Naive B cell (primary cell): ENCODE measurements around the gene FGD4. TPM values are rescaled to one million over a fixed set of nuclear protein-coding genes. Genes with fewer than 3 reads are reported as not detected.

Experiments
- ATAC-seq, 2 donors: fragments of 150-1000 bp; cut with Tn5 transposase; 2 replicates each; pipeline ENCODE4 v1.10.0; 2021; ENCODE audit warnings: low read depth in 2 of 2, mild to moderate bottlenecking in 2 of 2, moderate library complexity in 2 of 2
- DNase-seq: peaks from one replicate; pipeline ENCODE4 v3.0.0; 2022
- H3K27ac Mint-ChIP-seq, 6 donors: one replicate each; pipeline ENCODE4 v1.8.0; 2020 to 2022; ENCODE audit warnings: mild to moderate bottlenecking in 6 of 6, mixed read lengths in 6 of 6, moderate library complexity in 5 of 6, inconsistent platforms in 2 of 6
- H3K27me3 Mint-ChIP-seq, 3 donors: one replicate each; pipeline ENCODE4 v1.8.0; 2021 to 2022; ENCODE audit warnings: mixed read lengths in 3 of 3, mild to moderate bottlenecking in 1 of 3
- H3K36me3 Mint-ChIP-seq, 2 donors: one replicate each; pipeline ENCODE4 v1.8.0; 2020 to 2022; ENCODE audit warnings: mixed read lengths in 2 of 2, inconsistent platforms in 1 of 2, mild to moderate bottlenecking in 1 of 2
- H3K4me1 Mint-ChIP-seq, 3 donors: one replicate each; pipeline ENCODE4 v1.8.0; 2020 to 2022; ENCODE audit warnings: mixed read lengths in 3 of 3, inconsistent platforms in 1 of 3, mild to moderate bottlenecking in 1 of 3, moderate library complexity in 1 of 3
- H3K4me3 Mint-ChIP-seq, 8 donors: one replicate each; pipeline ENCODE4 v1.8.0; 2020 to 2022; ENCODE audit warnings: mild to moderate bottlenecking in 8 of 8, mixed read lengths in 8 of 8, moderate library complexity in 8 of 8, inconsistent platforms in 2 of 8
- H3K9me3 Mint-ChIP-seq, 7 donors: one replicate each; pipeline ENCODE4 v1.8.0; 2020 to 2022; ENCODE audit warnings: mixed read lengths in 7 of 7, mild to moderate bottlenecking in 5 of 7, inconsistent platforms in 2 of 7, moderate library complexity in 1 of 7
- polyA plus RNA-seq, 6 donors: library from polyadenylated mRNA; unstranded; fragments of 300-500 nt; fragmentation: Illumina TruSeq; gene quantifications; one replicate each; pipeline ENCODE4 v1.2.3, GENCODE V29; 2021; ENCODE audit warnings: low read depth in 6 of 6

The FGD4 gene
- polyA plus RNA-seq, 6 donors from 2014 or later: 1.4 to 5.2 (median 1.9) TPM; not detected in 1

DNA sequence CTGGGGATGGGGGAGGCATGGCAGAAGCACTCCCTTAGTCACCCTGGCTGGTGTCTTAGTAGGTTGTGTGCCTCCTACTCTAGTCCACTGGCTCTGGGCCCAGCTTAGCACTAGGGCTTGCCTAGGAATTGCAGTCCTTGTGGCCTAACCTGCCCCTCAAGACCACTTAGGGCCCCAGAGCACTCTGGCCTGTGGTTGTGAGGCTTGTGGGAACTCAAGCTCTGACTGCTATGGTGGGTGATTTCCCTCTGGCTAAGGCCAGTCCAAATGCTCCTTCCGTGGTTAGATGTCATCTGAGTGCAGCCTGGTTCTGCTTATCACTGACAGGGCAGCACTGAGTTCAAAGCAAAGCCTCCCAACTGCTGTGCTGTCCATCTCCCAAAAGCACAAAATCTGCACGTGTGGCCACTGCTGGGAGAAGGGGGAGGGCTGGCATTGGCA is 20.2 kb downstream of the FGD4 start:
- H3K27me3 Mint-ChIP-seq: peaks cover 0 to 9% (median 5%) of the 10 kb centered on the region in 3 donors
- no peak overlapping the region for H3K27ac Mint-ChIP-seq
- DNase-seq (no peak), ATAC-seq (no peak)
- no peak overlapping the region for H3K4me3 Mint-ChIP-seq
- peaks cover 0 to 5% (median under 1%) of the 10 kb centered on the region in 7 donors for H3K9me3 Mint-ChIP-seq
- no peaks in the 10 kb centered on the region for H3K4me1 Mint-ChIP-seq
- H3K36me3 Mint-ChIP-seq: no peaks in the 10 kb centered on the region

DNA sequence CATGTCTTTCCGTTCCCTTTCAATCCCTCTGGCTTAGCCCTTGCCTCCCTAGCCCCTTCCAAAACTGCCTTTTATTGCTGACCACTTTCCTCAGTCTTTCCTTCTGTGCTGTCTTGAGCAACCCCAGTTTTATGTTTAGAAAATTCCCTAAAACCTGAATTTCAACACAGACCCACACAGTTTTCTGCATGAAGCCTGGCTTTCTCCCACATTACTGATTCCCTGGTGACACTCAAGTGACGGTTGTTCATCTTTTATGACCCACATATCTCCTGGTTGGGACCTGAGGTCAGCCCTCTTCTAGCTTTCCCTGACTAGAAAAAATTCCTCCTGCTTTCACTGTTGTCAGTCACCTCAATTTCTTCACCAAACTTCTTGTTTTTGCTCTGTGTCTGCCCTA is 21.0 kb downstream of the FGD4 start:
- Mint-ChIP-seq H3K9me3 (peaks cover 0 to 8% (median 3%) of the 10 kb centered on the region in 7 donors), H3K4me1 (no peaks in the 10 kb centered on the region), H3K27me3 (peaks cover 0 to 7% (median 5%) of the 10 kb centered on the region in 3 donors), H3K36me3 (no peaks in the 10 kb centered on the region), H3K27ac (peak overlapping the region in 1 of 6 donors; percentile 1), H3K4me3 (peak overlapping the region in 1 of 8 donors; percentile 10)
- no peak for DNase-seq
- no peak for ATAC-seq

DNA sequence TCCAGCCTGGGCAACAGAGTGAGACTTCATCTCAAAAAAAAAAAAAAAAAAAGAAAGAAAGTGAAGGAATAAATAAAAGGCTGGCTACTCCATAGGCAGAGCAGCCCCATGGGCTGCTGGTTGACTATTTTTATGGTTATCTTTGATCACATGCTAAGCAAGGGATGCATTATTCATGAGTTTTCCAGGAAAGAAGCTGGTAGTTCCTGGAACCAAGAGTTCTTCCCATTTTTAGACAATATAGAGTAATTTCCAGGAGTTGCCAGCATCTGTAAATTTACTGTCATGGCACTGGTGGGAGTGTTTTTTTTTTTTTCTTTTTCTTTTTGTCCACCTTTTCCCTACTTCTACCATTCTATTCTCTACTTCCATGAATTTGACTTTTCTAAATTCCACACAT is 24.2 kb downstream of the FGD4 start:
- Mint-ChIP-seq H3K4me1 (no peaks in the 10 kb centered on the region), H3K4me3 (no peak overlapping the region), H3K27ac (no peak overlapping the region), H3K9me3 (peaks cover 10 to 34% (median 22%) of the 10 kb centered on the region in 7 donors), H3K36me3 (peaks cover 3 to 20% of the 10 kb centered on the region in 2 donors), H3K27me3 (peaks cover 5 to 24% (median 20%) of the 10 kb centered on the region in 3 donors)
- ATAC-seq (no peak), DNase-seq (no peak)

DNA sequence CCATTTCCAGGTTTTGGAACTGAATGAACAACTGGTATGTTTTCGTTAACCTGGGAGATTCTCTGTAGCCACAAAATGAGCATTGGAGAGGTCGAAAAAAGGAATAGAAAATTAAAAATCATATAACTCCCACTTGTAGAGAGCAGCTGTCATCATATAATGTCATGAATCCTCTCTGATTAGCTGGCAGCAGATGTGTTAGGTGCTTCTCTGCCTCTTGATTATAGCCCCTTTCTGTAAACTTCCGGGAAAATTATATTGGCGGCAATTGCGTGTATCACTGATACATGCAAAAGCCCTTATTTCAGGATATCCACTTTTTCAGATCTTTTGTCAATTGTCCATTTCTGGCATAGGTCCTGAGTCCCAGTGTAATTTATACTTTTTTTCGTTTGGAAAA is 31.7 kb downstream of the FGD4 start:
- H3K36me3 Mint-ChIP-seq: peaks cover 6 to 27% of the 10 kb centered on the region in 2 donors
- H3K27me3 Mint-ChIP-seq: peaks cover 7 to 28% (median 23%) of the 10 kb centered on the region in 3 donors
- no peak overlapping the region for H3K27ac Mint-ChIP-seq
- ATAC-seq (no peak), DNase-seq (no peak)
- no peaks in the 10 kb centered on the region for H3K4me1 Mint-ChIP-seq
- peaks cover 16 to 38% (median 25%) of the 10 kb centered on the region in 7 donors for H3K9me3 Mint-ChIP-seq
- H3K4me3 Mint-ChIP-seq: no peak overlapping the region

DNA sequence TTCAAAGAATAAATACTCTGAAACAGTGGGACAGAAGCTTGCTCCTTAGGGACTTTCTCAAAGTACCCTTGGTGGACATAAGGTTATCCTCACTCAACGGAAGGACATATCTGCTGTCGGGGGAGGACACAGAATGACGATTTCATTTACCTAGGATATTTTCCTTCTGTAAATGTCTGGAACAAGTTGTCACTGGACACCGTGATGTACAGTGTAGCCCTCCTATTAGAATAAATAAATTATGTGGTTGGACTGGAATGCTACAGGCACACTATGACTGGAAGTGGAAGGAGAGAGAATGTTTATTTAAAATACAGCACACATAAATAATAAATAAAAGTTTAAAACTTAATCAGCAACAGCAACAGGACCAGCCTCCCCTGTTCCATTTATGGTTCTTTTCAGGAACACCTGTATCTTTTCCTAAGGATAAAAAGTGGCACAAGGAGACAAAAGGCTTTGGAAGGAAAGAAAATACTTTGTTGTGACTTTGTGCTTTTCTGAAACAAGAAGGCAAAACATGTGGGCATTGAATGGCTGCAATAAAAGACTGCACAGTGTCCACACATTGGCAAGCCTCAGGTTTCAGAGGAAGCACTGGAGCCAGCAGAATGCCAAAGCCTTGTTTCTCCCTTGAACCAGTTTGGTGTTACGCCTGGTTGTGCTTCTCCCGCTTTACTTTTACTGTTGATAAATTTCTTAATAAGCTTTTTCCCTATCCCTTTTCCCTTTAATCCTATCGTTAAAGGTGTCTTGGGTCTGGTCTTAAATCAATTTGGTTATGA is 36.8 kb downstream of the FGD4 start:
- H3K27me3 Mint-ChIP-seq: peaks cover 0 to under 1% (median 0%) of the 10 kb centered on the region in 3 donors
- no peak for DNase-seq
- H3K36me3 Mint-ChIP-seq: no peaks in the 10 kb centered on the region
- no peak overlapping the region for H3K27ac Mint-ChIP-seq
- no peaks in the 10 kb centered on the region for H3K4me1 Mint-ChIP-seq
- no peak for ATAC-seq
- H3K9me3 Mint-ChIP-seq: no peaks in the 10 kb centered on the region
- no peak overlapping the region for H3K4me3 Mint-ChIP-seq

DNA sequence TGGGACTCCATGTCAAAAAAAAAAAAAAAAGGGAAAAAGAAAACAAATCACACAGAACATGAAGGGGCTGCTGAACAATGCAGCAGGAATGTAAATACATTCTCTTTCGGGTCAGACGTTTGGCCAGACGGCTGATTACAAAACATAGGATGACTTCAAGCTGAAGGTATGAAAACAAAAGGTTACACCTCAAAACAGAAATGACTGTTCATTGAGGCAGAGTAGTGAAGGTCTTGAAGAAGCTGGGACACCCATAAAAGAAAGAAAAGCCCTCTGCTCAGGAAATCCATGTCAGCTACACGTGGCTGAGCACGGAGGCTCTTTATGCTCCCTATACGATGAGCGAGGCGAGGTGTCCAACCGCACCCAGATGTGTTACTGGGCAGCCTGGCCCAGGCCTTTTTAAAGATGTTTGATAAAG is 37.7 kb downstream of the FGD4 start:
- H3K36me3 Mint-ChIP-seq: no peaks in the 10 kb centered on the region
- H3K4me3 Mint-ChIP-seq: no peak overlapping the region
- H3K9me3 Mint-ChIP-seq: no peaks in the 10 kb centered on the region
- DNase-seq (no peak), ATAC-seq (no peak)
- H3K27me3 Mint-ChIP-seq: no peaks in the 10 kb centered on the region
- H3K27ac Mint-ChIP-seq: no peak overlapping the region
- no peaks in the 10 kb centered on the region for H3K4me1 Mint-ChIP-seq

DNA sequence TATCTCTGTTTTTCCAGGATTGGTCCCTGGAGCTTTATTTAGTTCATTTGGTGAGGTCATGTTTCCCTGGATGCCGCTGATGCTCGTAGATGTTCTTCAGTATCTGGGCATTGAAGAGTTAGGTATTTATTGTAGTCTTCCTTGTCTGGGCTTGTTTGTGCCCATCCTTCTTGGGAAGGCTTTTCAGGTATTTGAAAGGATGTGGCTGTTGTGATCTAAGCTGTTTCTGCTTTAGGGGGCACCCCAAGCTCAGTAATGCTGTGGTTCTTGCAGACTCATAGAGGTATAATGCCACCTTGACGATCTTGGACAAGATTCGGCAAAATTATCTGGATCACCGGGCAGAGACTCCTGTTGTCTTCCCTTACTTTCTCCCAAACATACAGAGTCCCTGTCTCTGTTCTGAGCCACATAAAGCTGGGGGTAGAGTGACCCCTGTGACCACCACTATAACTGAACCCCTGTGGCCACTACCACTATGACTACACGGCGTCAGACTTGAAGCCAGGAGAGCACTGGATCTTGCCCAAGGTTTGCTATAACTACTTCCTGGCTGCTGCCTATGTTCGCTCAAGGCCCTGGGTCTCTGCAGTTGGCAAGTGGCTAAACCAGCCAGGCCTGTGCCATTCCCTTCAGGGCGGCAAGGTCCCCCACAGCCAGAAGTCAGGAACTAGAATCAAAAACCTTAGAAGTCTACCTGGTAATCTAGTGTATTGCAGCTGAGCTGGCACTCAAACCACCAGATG is 40.9 kb downstream of the FGD4 start:
- Mint-ChIP-seq H3K4me3 (peak overlapping the region in 1 of 8 donors; percentile 16), H3K27me3 (no peaks in the 10 kb centered on the region), H3K9me3 (no peaks in the 10 kb centered on the region), H3K27ac (no peak overlapping the region), H3K36me3 (no peaks in the 10 kb centered on the region), H3K4me1 (no peaks in the 10 kb centered on the region)
- ATAC-seq (no peak), DNase-seq (no peak)

DNA sequence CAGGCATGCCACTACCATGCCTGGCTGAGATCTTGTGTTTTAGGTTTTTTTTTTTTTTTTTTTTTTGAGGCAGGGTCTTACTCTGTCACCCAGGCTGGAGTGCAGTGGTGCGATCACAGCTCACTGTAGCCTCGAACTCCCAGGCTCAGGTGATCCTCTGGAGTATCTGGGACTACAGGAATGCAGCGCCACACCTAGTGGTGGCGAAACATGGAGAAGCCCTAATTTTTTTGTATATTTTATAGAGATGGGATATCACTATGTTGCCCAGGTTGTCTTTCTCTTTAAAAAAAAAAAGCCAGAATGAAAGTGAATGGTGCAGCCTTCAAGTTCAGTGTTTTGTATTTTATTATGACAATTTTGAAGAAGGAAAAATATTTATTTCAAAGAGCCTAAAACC is 44.1 kb downstream of the FGD4 start:
- DNase-seq (no peak), ATAC-seq (no peak)
- no peaks in the 10 kb centered on the region for H3K4me1 Mint-ChIP-seq
- no peaks in the 10 kb centered on the region for H3K27me3 Mint-ChIP-seq
- no peaks in the 10 kb centered on the region for H3K9me3 Mint-ChIP-seq
- no peaks in the 10 kb centered on the region for H3K36me3 Mint-ChIP-seq
- no peak overlapping the region for H3K4me3 Mint-ChIP-seq
- H3K27ac Mint-ChIP-seq: no peak overlapping the region

DNA sequence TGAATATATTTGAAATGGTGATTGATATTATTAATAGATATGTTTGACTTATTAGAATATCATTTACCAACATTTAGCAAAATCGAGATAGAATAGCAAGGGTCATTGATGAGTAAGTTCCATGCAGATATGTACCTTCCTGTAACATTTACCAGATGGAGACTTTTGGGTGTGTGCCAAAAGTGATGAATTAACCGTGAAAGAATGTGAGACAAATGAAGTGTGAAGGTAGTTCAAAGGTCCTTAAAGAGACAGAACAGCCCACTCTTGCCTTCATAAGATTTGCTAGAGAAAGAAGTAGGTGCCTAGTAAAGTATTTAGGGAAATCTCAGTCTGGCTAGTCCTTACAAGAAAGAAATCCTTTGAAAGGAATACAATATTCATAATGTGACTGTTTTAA is 45.5 kb downstream of the FGD4 start:
- ATAC-seq (no peak), DNase-seq (no peak)
- Mint-ChIP-seq H3K9me3 (no peaks in the 10 kb centered on the region), H3K27me3 (no peaks in the 10 kb centered on the region), H3K27ac (no peak overlapping the region), H3K4me1 (no peaks in the 10 kb centered on the region), H3K36me3 (no peaks in the 10 kb centered on the region), H3K4me3 (no peak overlapping the region)

DNA sequence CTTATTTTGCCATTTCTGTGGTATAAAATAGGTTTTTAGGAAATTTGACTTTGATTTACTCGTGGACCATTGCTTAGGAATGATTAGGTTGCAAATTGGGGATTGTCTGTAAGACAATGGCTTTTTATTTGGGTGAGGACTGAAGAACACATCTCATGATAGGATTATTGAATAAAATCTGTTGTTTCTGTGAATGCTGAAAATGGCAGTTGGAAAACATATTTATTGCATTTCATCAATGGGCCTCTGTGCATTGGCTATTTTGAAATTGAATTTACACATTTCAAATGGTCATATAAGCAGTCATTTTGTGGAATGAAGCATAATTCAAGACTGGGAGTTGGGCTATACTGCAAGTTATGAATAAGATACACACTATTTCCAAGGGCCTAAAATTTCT is 46.0 kb downstream of the FGD4 start:
- Mint-ChIP-seq H3K27ac (no peak overlapping the region), H3K9me3 (no peaks in the 10 kb centered on the region), H3K4me1 (no peaks in the 10 kb centered on the region), H3K27me3 (no peaks in the 10 kb centered on the region), H3K36me3 (no peaks in the 10 kb centered on the region), H3K4me3 (no peak overlapping the region)
- no peak for ATAC-seq
- DNase-seq: no peak

DNA sequence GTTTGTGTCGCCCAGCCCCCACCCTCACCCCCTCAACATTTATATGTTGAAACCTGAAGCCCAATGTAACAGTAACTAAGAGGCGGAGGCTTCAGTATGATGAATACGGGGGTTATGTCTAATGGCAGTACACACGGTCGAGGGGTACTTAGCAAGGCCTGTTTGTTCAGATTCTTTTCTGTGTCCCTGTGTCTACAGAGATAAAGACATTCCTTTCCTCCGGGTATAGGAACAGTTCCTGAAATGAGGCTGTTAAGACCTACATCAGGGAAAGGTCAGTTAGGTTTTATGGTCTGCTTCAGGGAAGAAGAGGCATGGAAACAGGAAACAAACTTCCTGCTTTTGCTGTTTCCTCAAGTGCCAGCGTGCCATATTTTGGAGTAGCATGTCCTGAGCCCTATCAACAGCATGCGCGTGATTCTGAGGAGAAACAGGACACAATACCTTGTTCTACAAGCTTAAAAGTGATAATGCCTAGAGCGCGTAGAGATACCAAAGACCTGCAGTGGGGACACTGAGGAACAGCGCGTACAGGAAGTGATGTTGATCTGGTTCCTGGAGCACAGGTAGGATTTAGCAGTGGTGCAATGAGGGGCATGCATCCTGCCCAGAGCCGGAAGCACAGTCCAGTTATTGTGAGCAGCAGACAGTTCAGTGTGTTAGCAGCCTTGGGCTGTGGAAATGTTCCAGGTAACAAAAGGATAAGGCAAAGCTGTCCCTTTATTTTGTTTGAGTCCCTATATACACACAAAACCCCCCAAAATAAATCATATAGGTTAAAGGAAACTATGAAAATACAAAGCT is 47.2 kb downstream of the FGD4 start:
- Mint-ChIP-seq H3K27ac (no peak overlapping the region), H3K4me3 (no peak overlapping the region), H3K4me1 (no peaks in the 10 kb centered on the region), H3K36me3 (no peaks in the 10 kb centered on the region), H3K27me3 (no peaks in the 10 kb centered on the region), H3K9me3 (no peaks in the 10 kb centered on the region)
- DNase-seq (no peak), ATAC-seq (no peak)

DNA sequence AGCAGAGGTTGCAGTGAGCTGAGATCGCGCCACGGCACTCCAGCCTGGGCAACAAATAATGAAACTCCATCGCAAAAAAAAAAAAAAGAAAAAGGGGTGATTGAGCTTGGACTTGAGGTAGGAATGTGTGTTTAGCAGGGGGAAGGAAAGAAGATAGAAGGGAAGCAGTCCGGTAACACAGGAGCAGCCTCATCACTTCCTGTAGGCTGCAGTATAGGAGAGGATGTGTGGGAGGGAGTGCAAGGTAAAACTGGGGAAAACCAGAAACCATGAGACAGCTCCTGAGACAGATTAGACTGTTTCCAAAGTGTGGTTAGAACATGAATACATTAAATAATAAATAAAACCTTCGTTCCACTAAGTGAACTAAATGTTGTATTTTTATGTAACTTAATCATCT is 49.2 kb downstream of the FGD4 start:
- DNase-seq (no peak), ATAC-seq (no peak)
- H3K9me3 Mint-ChIP-seq: no peaks in the 10 kb centered on the region
- no peak overlapping the region for H3K27ac Mint-ChIP-seq
- H3K36me3 Mint-ChIP-seq: no peaks in the 10 kb centered on the region
- no peak overlapping the region for H3K4me3 Mint-ChIP-seq
- H3K4me1 Mint-ChIP-seq: no peaks in the 10 kb centered on the region
- no peaks in the 10 kb centered on the region for H3K27me3 Mint-ChIP-seq

DNA sequence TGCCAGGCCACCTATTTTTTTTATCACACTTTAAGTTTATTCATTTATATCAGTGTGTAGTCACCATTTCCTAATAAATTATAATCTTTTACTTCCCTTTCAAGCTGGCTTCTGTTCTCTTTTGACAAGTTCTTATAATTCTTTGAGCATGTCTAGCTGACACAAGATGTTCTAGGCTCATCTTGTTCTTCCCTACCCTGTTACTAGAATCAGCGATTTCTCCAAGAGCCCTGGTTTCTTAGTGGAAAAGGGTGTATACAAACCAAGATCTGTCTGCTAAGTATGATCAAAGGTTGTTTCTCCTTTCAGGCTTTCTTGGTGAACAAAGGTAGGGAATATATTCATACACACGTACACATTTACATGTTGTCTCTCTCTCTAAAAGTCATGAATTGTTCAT is 51.0 kb downstream of the FGD4 start:
- Mint-ChIP-seq H3K4me3 (no peak overlapping the region), H3K4me1 (no peaks in the 10 kb centered on the region), H3K9me3 (no peaks in the 10 kb centered on the region), H3K27me3 (no peaks in the 10 kb centered on the region), H3K36me3 (no peaks in the 10 kb centered on the region), H3K27ac (peak overlapping the region in 1 of 6 donors; percentile 39)
- no peak for DNase-seq
- ATAC-seq: no peak
